NCI-H2107 treated with DMSO at 0.1 percent for 48 hours (cell line): ENCODE data around the gene SDR42E1.

Source experiments
- DNase-seq: peaks from one replicate; lab custom pipeline; 2025; ENCODE audit not compliant: unreplicated experiment; lab: John Stamatoyannopoulos, UW

The SDR42E1 gene

GRCh38 chr16:81940781-81941560 is 70.3 kb downstream of the SDR42E1 start:
- DNase-seq, result peak; percentile 29

GRCh38 chr16:81939164-81940056 is 71.9 kb downstream of the SDR42E1 start:
- DNase-seq, result peak; percentile 6
